Activated naive CD4-positive, alpha-beta T cell (primary cell): Measurements from ENCODE around the gene NEMF.
"Not testable (repeated sequence)": the region's sequence is repeated elsewhere in the genome, so short reads cannot be mapped to it uniquely, and the experiment has no call there.

Experiments used
- DNase-seq, 4 experiments: peaks; one replicate each; lab custom pipeline; 2025; lab: John Stamatoyannopoulos, UW

The NEMF gene, protein sequence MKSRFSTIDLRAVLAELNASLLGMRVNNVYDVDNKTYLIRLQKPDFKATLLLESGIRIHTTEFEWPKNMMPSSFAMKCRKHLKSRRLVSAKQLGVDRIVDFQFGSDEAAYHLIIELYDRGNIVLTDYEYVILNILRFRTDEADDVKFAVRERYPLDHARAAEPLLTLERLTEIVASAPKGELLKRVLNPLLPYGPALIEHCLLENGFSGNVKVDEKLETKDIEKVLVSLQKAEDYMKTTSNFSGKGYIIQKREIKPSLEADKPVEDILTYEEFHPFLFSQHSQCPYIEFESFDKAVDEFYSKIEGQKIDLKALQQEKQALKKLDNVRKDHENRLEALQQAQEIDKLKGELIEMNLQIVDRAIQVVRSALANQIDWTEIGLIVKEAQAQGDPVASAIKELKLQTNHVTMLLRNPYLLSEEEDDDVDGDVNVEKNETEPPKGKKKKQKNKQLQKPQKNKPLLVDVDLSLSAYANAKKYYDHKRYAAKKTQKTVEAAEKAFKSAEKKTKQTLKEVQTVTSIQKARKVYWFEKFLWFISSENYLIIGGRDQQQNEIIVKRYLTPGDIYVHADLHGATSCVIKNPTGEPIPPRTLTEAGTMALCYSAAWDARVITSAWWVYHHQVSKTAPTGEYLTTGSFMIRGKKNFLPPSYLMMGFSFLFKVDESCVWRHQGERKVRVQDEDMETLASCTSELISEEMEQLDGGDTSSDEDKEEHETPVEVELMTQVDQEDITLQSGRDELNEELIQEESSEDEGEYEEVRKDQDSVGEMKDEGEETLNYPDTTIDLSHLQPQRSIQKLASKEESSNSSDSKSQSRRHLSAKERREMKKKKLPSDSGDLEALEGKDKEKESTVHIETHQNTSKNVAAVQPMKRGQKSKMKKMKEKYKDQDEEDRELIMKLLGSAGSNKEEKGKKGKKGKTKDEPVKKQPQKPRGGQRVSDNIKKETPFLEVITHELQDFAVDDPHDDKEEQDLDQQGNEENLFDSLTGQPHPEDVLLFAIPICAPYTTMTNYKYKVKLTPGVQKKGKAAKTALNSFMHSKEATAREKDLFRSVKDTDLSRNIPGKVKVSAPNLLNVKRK

DNA sequence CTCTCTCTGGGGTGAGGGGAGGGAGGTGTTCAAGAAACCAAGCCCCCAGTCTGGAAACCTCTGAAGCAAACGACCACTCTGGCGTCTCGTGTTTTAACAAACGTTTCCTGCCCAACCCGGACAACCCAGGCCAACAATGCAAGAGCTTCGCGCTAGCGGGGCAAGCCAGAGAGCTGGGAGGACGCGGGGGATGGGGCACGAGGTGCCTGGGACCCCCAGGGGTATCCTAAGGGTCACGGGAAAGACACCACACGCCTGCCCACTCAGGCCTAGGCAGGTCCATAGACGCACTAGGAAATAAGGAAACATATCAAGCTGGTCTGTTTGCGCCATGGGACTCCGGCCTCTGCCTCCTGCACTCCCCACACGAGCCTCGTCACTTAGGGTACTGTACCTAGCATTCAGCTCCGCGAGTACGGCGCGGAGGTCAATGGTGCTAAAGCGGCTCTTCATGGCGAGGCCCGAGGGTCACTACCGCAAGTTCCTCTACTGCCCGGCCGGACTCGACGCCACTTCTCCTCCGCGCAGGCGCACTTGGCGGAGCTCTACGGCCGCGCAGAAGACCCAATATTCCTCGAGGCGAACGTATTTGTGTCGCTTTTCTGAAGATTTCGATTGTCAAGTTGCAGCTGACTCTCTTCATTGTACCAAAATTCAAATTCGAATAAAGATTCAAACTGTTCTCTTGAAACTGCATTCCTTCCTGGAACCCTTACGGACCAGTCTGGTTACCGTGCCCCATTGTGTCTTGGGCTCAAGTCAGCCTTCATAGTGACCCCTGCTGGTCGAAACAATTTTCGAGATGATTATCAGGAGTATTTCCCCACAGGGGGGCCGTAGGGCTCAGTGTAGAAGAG lies at the start of gene NEMF:
TSS of gene NEMF (minus strand) at position 488 of the 857 bp plus-strand sequence. CDS start at position 453, 35 bp downstream.
- DNase-seq = peak; percentile 49 to 73 (median 58)

DNA sequence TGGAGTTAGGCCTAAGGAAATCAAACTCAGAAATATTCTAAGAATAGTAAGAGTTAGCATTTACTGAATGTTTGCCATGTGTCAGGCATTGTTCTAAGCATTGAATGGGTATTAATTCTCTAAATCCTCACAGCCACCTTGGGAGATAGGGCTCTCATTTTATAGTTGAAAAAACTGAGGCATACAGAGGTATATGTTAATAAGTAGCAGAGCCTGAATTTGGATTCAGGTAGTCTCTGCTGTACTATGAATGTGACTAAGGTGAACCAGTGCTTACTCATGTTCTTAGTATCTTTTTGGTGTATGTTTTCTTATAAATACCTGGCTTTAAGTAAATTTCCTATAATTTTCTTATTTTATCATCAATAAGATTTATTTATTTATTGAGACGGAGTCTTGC lies 48.4 kb upstream of the NEMF start:
- DNase-seq = no peak

DNA sequence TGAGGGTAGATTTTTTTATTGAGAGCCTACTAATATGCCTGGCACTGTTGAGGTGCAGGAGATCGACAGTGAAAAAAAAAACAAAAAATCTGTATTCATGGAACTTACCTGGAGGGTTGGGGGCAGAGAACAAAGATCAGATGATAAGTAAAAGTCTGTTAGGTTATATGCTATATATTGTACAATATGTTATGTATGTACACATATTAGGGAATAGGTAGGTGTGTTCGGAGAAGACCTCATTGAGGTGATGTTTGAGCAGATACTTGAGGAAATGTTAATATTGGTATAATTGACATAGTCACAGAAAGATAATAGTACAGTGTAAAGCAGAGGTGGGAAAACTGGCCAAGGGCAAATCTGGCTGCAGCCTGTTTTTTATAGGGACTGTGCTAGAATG lies 45.9 kb upstream of the NEMF start:
- DNase-seq = no peak

DNA sequence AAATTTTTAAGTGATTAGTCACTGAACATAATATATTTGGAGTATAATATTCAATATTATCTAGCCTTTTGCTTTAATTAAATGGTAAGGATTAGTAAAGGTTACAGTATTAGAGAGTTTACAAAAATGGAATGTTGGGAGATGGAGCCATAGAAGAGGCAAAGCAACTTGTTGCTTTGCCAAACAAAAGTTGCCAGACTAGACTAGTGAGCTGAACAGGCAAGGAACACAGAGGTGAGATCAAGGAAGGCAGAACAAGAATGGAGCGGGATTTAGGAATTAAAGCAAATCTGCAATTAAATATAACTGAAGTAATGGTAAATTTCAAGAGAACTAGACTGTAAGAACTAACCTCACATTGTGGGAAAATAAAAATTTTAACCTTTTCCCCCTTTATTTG lies 45.4 kb upstream of the NEMF start:
- no peak for DNase-seq

DNA sequence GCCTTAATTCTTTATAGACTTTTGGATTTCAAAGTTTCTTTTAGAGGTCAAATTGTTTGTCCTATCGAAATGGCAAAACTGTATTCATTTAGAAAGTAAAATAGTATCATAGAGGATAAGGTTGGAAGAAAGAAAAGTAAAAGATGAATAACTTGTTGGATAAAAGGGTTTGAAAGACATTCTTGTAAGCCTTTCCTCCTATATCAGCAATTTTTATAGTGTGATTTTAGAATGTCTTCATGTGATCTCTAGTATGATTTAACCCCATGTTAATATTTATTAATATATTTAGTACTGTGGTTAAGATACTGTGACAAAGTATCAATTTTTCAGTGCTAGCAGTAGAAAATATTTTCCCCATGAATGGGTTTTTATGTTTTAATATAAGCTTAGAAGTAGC lies 44.8 kb upstream of the NEMF start:
- no peak for DNase-seq

DNA sequence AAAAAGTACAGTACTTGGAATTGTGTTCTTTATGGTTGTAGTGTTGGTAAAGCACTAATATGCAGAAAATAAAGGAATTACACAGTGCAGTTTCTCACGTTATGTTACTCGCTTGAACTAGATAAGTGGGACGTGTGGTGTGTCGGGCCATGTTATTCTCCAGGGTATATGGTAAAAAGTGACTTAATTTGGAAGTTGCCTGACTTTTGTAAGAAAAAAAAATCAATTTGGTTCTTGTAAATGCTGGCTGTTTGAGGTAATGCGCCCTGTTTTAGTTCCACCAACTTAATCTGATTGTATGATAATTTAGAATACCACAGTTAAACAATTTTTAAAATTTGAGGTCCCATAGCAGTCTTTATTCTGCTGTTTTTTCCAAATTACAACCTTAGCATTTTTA lies 44.4 kb upstream of the NEMF start:
- no peak for DNase-seq

DNA sequence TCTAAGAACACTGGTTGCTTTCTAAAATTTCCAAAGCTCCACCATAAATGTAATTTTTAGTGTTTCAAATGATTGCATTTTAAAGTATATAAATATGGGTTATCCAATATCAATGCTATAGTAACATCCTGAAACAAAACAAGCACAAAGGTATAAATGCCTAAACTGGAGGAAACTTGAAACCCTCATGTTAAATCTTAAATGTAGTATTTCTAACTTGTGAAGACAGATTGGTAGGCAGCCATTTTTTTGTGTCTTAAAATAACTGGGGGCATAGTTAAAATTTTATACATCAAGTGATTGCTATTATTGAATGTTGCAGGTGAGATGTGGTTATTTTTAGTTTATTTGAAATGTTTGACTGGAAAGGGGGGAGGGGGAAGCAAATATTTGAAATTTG lies 43.7 kb upstream of the NEMF start:
- DNase-seq = not testable (repeated sequence)

DNA sequence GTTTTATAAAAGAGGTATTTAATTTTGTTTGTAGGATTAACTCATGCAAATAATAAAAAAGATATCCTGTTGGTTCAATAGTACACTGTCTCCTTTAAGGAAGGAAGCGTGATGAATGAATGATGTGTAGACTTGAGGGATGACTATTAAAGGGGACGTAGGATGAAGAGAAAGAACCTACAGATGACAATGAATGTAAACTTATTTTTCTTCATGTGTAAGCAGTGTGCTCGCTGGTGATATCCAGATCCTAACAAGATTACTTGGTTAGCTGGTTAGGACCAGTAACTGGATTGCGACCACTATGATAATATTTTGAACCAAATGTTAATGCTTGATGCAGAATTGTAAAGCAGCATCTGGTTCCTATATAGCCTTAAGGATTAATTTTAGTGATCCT lies 42.9 kb upstream of the NEMF start:
- DNase-seq = no peak

DNA sequence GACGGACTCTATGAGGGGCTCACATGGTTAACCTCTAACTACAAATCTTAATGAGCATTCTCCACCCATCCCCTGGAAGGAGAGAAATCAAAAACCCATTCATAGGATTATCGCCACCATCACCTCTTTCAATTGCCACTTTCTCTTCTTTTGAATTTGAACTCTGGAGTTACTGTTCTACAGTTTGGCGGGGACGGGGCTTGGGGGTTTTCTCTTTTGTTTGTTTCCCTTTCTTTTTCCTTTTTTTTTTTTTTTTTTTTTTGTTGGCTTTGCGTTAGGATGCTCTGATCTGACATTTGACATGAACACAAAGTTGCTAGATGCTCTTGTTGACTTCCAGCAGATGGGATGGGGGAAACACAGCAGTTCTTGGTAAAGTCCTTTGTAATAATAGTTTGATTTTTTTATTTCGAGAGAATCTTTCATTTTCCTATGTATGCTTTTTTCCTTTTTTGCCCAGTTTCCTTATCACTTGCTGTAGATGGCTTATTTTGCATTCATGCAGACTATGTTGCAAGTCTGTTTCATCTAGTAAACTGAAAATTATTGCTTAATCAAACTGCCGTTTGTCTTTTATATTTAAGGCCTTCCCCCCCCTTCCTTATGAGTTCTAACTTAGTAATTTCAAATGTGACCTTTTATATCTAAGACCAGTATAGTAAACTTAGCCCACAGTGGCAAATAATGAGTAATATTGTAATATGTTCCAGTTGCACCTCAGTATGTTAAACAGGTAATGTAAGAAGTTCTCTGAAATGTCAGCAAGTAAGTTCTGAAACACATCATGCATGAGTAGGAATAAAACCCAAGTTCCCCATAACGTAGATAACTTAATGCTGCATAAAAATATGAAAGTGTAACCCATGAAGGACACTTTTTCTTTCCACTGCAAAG lies 41.9 kb upstream of the NEMF start:
- not testable (repeated sequence) for DNase-seq

DNA sequence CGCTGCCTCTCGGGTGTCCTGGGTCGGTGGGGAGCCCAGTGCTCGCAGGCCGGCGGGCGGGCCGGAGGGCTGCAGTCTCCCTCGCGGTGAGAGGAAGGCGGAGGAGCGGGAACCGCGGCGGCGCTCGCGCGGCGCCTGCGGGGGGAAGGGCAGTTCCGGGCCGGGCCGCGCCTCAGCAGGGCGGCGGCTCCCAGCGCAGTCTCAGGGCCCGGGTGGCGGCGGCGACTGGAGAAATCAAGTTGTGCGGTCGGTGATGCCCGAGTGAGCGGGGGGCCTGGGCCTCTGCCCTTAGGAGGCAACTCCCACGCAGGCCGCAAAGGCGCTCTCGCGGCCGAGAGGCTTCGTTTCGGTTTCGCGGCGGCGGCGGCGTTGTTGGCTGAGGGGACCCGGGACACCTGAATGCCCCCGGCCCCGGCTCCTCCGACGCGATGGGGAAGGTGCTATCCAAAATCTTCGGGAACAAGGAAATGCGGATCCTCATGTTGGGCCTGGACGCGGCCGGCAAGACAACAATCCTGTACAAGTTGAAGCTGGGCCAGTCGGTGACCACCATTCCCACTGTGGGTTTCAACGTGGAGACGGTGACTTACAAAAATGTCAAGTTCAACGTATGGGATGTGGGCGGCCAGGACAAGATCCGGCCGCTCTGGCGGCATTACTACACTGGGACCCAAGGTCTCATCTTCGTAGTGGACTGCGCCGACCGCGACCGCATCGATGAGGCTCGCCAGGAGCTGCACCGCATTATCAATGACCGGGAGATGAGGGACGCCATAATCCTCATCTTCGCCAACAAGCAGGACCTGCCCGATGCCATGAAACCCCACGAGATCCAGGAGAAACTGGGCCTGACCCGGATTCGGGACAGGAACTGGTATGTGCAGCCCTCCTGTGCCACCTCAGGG lies 41.0 kb upstream of the NEMF start:
- DNase-seq = peak; percentile 65 to 71 (median 67)

DNA sequence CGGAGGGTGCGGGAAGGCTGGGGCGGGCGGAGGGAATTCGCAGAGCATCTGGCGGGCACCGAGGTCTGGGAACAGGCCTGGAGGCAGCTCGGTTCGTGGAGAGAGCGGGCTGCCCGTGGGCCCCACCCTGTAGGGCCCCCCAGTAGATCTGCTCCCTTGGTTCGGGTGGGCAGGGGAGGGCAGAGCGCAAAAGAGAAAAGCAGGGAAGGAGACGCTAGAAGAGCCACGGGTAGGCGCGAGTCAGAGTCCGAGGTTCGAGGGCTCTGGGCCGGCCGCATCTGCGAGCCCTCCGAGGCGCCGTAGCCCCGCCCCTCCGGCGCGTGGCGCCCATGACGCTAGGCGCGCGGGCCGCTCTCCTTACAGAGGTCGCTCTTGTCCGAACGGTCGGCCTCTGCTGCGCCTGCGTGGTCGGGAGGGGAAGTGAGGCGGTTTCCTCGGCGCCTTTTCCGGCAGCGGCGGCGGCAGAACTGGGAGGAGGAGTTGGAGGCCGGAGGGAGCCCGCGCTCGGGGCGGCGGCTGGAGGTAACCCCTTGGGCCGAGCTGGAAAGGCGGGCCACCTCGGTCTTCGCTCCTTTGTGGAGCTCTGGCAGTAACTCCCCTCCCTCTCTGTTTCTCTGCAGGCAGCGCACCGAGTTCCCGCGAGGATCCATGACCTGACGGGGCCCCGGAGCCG lies 40.2 kb upstream of the NEMF start, which contains the start of gene ARF6:
TSS of gene ARF6 (plus strand) at position 447 of the 673 bp plus-strand sequence. CDS start 655 bp downstream, outside the sequence.
- DNase-seq = peak; percentile 87 to 93 (median 91)

DNA sequence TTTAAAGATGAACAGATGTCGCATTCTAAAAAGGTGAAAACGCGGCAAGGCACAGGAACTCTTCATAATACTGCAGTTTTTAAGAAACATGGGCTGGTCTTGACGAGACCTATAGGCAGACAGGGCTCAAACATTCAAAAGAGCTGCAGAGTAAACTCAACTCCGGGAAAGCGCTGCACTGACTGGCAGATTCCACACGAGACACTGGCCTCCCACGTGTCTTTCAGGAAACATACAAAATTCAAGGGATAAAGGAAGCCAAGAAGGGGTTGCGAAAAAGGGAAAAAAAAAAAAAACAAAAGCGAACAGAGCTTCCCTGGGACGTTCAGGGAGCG lies 39.7 kb upstream of the NEMF start:
- peak in 1 of 4 experiments; percentile 28 for DNase-seq

DNA sequence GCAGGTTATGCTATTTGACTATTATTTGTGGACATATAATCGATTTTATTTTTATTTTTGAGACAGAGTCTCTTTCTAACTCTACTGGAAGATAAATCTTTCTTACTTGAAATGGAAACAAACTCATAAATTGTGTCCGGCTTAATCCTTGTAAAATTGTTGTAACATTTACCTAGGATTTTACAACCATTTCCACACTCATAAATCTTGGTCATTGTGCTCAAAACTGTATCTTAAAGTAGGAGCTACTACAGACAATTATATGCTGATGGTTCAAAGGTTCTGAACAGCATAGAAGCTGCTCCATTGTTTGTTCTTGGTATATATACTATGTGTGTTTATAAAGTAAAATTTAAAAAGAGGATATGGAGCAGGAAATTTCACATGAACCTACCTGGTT lies 35.7 kb upstream of the NEMF start:
- no peak for DNase-seq

DNA sequence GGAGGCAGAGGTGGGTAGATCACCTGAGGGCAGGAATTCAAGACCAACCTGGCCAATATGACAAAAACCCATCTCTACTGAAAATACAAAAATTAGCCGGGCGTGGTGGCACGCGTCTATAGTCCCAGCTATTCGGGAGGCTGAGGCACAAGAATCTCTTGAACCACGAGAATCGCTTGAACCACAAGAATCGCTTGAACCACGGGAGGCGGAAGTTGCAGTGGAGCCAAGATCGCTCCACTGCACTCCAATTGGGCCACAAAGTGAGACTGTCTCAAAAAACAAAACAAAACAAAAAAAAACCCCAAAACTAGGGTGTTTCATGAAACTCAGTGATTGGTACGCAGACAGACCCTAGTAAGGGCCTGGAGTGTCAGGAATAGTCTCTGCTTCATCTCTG lies 33.9 kb upstream of the NEMF start:
- no peak for DNase-seq

DNA sequence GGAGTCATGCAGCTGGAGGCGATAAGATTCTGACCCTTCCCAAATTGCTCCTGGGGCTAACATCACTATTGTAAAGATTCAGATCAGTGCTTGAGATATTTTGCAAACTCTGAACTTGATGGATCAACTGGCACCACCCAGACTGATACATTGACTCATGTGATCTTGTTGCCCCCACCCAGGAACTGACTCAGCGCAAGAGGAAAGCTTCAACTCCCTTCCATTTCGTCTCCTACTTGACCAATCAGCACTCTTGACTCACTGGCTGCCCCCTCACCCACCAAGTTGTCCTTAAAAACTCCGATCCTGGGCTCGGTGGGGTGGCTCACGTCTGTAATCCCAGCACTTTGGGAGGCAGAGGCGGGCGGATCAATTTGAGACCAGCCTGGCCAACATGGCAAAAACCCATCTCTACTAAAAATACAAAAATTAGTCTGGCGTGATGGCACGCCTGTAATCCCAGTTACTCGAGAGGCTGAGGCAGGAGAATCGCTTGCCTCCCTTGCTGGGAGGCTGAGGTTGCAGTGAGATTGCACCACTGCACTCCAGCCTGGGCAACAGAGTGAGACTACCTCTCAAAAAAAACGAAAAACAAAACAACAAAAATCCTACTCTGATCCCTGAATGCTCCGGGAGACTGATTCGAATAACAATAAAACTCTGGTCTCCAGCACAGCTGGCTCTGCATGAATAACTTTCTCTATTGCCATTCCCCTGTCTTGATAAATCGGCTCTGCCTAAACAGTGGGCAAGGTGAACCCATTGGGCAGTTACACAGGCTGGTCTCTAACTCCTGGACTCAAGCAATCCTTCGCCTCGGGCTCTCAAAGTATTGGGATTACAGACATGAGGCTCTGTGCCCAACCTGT lies 30.5 kb upstream of the NEMF start:
- no peak for DNase-seq

DNA sequence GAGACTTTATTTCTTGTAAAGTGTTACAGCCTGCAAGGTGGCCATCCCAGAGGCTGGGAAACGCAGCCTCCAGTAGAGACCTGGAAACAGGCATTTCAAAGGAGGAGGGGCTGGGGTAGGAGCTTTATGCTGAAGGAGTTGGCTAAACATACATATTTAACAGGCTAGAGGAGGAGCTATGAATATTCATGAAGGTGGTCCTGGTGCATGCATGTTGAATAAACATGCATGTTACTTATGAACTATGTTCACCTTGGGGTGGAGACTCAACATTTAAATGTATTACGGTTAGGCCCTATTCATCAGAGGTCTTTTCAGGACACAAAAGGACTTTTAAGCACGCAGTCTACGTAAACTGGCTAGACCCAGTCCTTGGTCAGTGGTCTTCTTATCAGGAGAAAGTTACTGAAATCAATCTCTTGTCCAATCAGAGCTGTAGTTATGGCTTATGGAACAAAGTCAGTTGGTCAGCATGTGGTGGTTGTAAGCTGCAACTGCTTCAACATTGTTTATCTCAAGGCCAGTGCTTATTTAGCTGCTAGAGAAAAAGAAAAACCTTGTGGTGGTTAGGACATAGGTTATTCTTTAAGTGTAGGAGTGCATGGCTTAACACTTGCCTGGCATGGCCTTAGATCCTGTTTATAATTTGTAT lies 28.9 kb upstream of the NEMF start:
- DNase-seq = no peak

DNA sequence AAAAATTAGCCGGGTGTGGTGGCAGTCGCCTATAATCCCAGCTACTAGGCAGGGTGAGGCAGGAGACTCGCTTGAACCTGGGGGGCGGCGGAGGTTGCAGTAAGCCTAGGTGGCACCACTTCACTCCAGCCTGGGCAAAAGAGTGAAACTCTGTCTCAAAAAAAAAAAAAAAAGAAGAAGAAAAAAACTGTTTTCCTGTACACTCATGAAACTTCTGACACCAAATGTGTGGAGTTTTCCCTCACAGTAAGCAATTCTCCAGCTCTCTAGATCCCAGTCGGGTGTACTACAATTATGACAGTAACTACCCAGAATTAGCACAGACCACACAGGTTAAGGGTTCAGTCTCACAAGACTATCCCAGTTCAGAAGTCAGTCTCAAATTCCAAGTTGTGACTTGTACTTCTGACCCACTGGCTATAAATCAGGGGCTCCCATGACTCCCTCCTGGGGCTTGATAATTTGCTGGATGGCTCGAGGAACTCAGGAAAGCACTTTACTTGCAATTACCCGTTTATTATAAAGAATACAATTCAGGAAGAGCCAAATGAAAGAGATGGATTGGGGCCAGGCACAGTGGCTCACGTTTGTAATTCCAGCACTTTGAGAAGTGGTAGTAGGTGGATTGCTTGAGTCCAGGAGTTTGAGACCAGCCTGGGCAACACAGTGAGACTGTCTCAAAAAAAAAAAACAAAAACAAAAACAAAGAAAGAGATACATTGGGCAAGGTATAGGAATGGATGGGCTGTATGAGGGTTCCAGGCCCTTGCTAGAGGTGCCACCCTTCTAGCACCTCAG lies 27.9 kb upstream of the NEMF start:
- no peak for DNase-seq
